ENCODE measurements around the gene TAMM41.
"Not testable (repeated sequence)": the region's sequence is repeated elsewhere in the genome, so short reads cannot be mapped to it uniquely, and the experiment has no call there.

The TAMM41 gene

DNA sequence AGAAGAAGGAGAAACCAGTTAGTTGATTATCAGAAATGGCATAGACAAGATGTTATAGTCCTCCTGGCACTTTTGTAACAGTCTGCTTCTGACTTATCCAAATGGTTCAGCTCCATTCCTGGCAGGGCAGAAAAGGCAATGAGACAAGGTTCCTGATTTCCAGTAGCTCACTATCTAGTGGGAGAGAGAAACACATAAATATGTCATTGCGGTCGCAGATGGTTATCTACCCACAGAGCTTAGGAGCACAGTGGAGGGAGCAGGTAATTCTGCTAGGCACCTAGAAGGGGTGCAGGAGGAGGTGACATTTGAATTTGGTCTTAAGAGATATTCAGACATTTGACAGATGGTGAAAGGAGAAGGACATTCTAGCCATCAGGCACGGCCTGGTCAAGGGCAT is 78.1 kb downstream of the TAMM41 start:
- FAIRE-seq, result no peak
- TF ChIP-seq POLR2A (IDR thresholded peaks at IDR 0.05; ENCODE audit: low read depth, low read length), result no peak
- DNase-seq (ENCODE audit: insufficient read length, low spot score), result no peak

DNA sequence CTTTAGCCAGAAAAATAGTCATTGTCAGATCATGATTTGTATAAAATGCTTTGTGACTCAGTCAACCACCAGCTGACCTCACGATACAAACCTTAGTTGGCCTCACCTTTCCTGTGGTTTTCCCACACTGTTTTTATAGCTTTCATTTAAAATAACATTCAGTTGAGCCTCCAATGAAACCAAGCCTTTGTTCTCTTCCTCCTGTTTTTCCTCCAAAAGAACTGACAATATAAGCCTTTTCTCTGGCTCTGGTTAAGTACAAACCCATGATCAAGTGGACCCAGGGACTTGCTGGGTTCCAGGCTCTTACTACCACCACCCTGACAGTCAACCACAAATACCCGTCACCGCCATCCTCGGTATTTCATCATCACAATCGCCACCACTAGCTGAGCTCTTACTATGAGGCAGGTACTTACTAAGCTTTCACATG is 81.7 kb downstream of the TAMM41 start:
- DNase-seq (ENCODE audit: insufficient read length, low spot score) (peak; percentile 66), FAIRE-seq (peak; percentile 83)
- TF ChIP-seq POLR2A (IDR thresholded peaks at IDR 0.05; ENCODE audit: low read depth, low read length), result no peak

DNA sequence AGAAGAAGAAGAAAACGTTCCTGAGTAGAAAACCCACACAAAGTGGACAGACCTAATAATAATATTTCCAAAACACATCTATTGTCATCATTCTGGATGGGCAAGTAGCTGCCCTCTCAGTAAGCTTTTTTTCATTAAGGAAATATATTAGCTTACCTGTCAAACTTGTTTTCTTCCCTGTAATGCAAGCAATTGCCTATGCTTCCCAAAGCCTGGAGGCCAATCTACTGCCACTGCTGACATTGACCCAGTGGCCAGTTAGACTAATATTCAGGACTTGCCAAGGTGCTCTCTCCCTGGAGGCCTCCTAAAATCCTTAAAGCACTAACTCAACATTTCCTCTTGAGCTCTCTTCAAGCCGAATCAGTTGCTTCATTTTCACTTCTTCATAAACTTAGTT is 86.7 kb downstream of the TAMM41 start:
- DNase-seq (ENCODE audit: insufficient read length, low spot score) (no peak), FAIRE-seq (no peak)
- TF ChIP-seq POLR2A (IDR thresholded peaks at IDR 0.05; ENCODE audit: low read depth, low read length), result no peak

DNA sequence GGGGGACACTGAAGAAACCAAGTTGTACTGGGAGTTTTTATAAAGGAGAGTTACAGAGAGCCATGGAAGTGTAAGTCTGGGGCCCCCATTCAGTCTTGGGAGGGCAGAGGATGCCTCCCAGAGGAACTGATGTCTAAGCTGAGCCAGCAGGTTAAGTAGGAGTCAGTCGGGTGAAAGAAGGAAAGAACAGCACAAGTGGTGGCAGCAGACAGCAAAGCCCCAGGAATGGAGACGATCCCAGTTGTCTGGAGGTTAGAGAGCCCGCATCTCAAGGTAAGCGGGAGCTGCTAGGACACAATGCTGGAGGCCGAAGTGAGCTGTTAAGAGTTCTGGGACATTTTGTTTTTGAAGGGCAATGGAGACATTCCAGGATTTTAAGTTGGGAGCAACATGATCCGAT is 88.8 kb downstream of the TAMM41 start:
- no peak for DNase-seq (ENCODE audit: insufficient read length, low spot score)
- no peak for TF ChIP-seq POLR2A (IDR thresholded peaks at IDR 0.05; ENCODE audit: low read depth, low read length)
- no peak for FAIRE-seq

DNA sequence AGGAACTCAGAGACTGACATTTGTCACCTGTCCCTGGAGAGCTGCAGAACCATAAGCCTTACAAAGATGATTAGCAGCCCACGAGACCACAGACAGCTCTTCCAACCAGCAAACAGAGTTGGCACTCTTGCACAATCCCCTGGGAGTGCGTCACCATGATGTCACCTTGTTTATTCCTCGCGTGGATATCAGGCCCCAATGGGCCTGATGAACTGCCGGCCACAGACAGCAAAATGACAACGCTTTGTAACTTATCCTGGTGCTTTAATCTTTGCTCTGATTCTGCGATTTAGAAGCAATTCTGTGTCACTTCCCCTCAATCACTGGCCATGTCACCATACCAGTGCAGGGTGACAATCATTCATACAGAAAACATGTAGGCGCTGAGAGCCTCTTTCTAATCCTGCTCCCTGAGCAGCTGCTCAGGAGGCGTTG is 89.2 kb downstream of the TAMM41 start:
- FAIRE-seq (no peak), DNase-seq (ENCODE audit: insufficient read length, low spot score) (no peak)
- no peak for TF ChIP-seq POLR2A (IDR thresholded peaks at IDR 0.05; ENCODE audit: low read depth, low read length)

DNA sequence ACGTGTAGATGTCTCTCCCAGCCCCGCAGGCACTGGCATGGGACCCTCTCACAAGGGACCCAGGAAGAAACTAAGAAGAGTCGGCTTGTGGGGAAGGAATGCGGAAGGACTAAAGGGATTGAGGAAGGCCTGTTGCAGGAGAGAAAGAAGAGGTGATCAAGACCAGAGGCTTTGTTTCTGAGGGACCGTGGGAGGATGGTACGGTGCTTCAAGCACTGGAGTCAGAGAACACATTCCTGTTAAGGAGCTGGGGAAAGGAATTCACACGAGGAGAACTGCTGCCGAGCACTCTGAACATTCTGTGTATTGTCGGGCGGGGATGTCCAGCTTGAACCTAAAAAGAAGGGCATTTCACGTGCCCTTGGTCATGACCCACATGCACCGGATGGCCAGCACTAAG is 91.4 kb downstream of the TAMM41 start:
- FAIRE-seq (no peak), DNase-seq (ENCODE audit: insufficient read length, low spot score) (no peak)
- no peak for TF ChIP-seq POLR2A (IDR thresholded peaks at IDR 0.05; ENCODE audit: low read depth, low read length)

DNA sequence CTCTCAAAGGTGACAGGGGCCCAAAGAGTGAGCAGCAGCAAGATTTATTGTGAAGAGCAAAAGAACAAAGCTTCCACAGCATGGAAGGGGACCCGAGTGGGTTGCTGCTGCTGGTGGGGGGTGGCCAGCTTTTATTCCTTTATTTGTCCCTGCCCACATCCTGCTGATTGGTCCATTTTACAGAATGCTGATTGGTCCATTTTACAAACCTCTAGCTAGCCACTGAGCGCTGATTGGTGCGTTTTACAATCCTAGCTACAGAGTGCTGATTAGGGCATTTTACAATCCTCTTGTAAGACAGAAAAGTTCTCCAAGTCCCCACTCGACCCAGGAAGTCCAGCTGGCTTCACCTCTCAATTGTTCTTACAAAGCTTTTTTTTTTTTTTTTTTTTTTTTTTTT is 94.4 kb downstream of the TAMM41 start:
- not testable (repeated sequence) for DNase-seq (ENCODE audit: insufficient read length, low spot score); FAIRE-seq

DNA sequence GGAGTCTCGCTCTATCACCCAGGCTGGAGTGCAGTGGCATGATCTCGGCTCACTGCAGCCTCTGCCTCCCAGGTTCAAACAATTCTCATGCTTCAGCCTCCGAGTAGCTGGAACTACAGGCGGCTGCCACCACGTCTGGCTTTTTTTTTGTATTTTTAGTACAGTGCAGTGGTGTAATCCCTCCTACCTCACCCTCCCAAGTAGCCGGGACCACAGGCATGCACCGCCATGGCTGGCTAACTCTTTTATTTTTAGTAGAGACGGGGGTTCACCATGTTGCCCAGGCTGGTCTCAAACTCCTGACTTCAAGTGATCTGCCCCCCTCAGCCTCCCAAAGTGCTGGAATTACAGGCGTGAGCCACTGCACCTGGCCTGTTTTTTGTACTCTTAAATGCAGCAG is 98.4 kb downstream of the TAMM41 start:
- DNase-seq (ENCODE audit: insufficient read length, low spot score); FAIRE-seq: not testable (repeated sequence)

Measured in H54 (cell line).